GM19351 (cell line): ENCODE data around the gene EFS.

Source experiments
- ATAC-seq: cut with Tn5 transposase; IDR thresholded peaks from one replicate; pipeline ENCODE4 v1.9.1; 2021; ENCODE audit warnings: mild to moderate bottlenecking, moderate library complexity; ENCODE audit not compliant: unreplicated experiment

The EFS gene

DNA sequence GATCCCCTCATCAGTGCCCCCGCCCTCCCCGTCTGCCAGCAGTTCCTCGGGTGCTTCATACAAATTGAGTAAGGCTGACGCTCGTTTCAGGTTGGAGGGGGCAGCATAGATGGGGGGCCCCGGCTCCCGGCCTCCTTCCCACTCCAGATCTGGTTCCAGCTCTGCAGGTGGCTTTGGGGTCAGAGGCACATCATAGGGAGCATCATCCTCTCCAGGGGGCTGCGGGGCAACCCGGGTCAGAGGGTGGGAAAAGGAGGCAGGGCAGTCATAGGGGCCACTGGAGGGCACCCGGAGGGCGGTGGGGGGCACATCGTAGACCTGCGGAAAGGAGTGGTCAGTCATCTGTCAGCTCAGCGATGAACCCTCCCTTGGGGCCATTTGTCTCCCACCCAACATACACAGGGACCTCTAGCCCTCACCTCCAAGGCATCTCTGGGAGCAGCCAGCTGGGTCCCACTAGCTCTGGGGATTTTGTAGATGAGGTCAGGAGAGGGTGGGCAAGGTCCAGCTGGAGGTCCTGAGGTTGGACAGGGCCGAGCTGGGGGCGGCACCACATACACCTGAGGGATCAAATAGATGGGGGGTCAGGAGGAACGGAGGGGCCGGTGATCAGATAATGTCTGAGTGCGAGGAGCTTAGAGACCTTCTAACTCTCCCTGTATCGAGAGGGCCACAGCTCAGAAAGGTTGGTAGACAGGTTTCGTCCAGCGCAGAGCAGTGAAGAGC lies 5.1 kb downstream of the EFS start:
- ATAC-seq, result no peak

- no peak for ATAC-seq
Observed at GRCh38 chr14:23359167-23359626, 5.8 kb downstream of the EFS start.

GRCh38 chr14:23358553-23359166 lies 6.3 kb downstream of the EFS start:
- ATAC-seq, result no peak

GRCh38 chr14:23358042-23358441 lies 6.9 kb downstream of the EFS start:
- ATAC-seq, result no peak

DNA sequence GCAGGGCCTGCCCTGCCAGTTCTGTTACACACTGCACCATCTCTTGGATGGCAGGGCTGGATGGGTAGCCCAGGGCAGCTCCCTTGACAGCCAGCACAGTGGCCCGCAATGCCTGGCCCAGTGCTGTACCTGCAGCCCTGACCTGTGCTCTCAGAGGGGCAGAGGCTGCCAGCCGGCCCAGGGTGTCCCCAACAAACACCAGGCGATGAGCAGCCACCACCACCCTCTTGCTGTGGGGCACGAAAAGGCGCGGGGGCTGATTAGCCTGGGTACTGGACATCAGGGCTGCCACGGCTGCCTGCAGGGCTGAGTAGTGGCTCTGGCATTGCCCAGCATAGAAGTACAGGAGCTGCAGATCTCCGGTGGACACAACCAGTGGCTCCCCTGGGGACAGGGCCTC lies 7.7 kb downstream of the EFS start:
- no peak for ATAC-seq

- ATAC-seq, result no peak
Observed at GRCh38 chr14:23356662-23357061, 8.3 kb downstream of the EFS start.

- ATAC-seq, result no peak
Observed at GRCh38 chr14:23355871-23356435, 9.0 kb downstream of the EFS start.

DNA sequence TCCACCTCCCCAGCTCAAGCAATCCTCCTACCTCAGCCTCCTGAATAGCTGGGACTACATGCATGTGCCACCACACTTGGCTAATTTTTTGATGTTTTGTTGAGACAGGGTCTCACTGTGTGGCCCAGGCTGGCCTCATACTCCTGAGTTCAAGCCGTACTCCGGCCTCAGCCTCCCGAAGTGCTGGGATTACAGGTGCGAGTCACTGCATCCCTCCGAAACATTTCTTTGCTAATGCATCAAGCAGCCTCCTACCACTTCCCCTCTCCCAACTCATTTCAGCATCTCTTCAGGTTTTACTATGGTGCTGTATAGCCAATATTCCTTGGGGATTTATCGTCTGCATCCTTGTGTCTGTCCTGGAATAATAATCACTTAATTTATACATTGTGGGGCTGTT lies 10.0 kb downstream of the EFS start:
- no peak for ATAC-seq

- ATAC-seq, result no peak
Observed at GRCh38 chr14:23353433-23353780, 11.6 kb downstream of the EFS start.

DNA sequence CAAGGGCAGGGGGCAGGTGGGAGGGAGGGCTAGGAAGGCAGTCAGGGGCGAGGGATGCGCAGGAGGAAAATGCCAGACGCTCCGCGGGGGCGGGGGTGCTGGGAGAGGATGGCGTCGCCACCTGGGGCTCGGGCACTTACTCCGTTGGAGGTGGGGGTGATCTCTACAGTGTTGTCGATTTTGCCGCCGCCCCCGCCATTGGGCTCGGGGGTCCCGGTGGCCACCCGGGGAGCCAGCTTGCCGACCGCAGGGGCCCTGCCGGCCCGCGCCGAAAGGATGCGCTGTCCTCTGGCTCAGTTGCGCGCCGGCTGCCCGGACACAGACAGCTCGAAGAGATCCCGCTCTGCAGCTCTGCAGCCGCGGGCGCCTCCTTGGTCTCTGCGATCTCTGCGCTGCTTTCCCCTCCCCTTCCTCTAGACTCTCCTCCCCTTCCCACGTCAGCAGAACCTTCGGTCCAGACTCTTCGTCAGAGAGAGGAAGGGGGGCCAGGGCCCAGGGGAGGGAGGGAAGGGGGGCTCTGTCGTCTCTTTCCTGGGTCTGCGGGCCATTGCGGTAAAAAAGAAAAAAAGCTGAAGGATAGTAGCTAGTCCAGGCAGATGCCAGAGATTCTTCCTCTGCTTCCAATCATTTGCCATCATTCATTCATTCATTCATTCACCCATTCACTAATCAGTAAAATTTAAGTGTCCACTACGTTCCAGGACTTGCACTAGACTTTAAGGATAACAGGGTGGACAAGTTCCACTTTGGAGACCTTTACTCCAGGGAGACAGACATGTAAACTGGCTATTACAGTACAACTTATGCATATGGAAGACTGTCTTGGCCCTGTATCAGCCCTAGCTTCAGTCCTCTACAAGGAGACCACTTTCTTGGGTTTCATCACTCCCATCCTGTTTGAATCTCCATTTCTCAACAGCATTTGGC lies 12.2 kb downstream of the EFS start, which contains the start of gene SLC22A17:
TSS of gene SLC22A17 (minus strand) at position 382 of the 927 bp plus-strand sequence.
- no peak for ATAC-seq

- ATAC-seq, result no peak
Observed at GRCh38 chr14:23351681-23352505, 13.1 kb downstream of the EFS start.

DNA sequence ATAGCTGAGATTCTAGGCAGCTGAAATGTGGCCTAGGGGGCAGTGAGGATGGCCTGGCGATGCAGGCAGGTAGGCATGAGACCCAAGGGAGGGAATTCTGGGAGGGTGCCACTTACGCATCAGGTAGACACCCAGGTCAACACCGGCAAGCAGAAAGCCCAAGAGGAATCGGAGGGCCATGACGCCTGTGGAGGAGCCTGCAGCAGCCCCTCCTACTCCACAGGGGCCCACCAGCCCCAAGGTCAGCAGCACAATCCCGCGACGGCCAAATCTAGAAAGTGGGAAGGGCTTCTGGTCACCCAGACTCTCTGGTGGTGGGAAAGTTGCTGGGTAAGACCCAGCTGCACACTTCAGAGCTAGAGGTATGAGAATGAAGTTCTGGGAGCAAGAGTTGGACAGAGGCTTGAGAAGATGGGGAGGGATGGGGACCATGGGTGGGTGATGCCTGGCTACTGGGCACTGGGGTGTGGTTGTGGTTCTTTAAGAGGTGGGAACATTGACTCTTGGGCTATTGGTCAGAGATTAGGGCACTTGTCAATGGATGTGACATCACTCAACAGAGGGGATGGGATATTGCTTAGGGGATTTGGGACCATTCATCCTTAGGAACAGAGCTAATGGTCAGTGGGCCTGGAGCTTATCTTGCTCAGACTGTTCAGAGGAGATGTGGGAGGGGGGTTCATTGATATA lies 15.7 kb downstream of the EFS start:
- no peak for ATAC-seq

GRCh38 chr14:23348297-23348655 lies 16.7 kb downstream of the EFS start:
- no peak for ATAC-seq

GRCh38 chr14:23347406-23348296 lies 17.3 kb downstream of the EFS start:
- ATAC-seq, result no peak

GRCh38 chr14:23346693-23347405 lies 18.1 kb downstream of the EFS start:
- ATAC-seq, result no peak

DNA sequence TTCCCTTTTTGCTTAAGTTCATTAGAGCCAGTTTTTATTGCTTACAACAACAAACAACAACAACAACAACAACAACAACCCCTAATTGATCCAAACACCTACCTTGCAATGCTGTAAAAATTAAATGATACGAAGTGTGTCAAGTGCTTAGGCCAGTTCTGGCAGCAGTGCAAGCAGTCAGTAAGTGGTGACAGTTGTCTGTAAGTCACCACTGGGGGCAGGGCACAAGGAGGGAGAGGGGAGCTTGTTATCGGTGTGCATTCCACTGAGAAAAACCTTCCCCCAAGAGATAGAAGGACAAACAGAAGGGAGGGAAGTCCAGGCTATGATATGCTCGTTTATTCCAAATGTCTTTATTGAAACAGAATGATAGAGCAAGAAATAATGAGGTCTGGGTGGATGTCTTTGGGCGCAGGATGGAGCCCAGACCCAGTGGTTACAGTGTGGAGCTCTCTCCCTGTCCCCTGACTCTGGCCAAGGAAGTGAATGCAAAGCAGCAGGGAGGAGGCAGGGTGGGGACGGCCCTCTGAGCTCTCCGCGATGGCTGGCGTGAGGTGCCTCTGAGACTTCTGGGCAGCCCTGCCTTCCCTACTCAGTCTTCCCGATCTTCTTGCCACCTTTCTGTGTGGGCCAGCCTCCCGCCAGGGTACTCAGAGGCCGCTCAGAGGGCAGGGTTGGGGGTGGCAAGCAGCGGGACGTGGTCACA lies 18.8 kb downstream of the EFS start:
- no peak for ATAC-seq

GRCh38 chr14:23344481-23344880 lies 20.5 kb downstream of the EFS start:
- no peak for ATAC-seq
